HG03025 (cell line): ENCODE measurements around the gene ASAP3.

Experiments
- ATAC-seq: cut with Tn5 transposase; IDR thresholded peaks from one replicate; pipeline ENCODE4 v1.9.1; 2021; ENCODE audit warnings: mild to moderate bottlenecking, moderate library complexity; ENCODE audit not compliant: unreplicated experiment, low FRiP score

The ASAP3 gene

GRCh38 chr1:23451441-23451840 lies 32.5 kb downstream of the ASAP3 start:
- no peak for ATAC-seq

DNA sequence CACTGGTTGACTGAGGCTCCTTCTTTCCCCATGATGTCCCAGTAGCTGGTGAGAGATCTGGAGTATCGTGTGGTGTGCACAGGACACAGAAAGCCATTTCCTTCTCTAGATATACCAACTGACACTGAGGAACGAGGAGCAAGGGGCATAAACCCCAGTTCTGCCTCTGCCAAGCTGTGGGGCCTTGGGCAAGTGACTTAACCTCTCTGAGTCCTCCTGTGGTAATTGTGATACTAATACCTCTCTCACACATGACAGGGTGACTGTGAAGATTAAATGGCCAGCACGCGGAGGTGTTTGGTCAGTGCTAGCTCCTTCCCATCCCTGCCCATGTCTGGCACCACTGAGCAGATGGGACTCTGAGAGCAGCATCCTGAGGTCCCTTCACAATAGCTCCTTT lies 33.1 kb downstream of the ASAP3 start:
- ATAC-seq, result no peak

GRCh38 chr1:23449958-23450357 lies 34.0 kb downstream of the ASAP3 start:
- no peak for ATAC-seq

GRCh38 chr1:23449306-23449705 lies 34.7 kb downstream of the ASAP3 start:
- ATAC-seq, result no peak

GRCh38 chr1:23448846-23449245 lies 35.1 kb downstream of the ASAP3 start:
- ATAC-seq, result no peak

- no peak for ATAC-seq
Observed at GRCh38 chr1:23446661-23447310, 37.2 kb downstream of the ASAP3 start.

DNA sequence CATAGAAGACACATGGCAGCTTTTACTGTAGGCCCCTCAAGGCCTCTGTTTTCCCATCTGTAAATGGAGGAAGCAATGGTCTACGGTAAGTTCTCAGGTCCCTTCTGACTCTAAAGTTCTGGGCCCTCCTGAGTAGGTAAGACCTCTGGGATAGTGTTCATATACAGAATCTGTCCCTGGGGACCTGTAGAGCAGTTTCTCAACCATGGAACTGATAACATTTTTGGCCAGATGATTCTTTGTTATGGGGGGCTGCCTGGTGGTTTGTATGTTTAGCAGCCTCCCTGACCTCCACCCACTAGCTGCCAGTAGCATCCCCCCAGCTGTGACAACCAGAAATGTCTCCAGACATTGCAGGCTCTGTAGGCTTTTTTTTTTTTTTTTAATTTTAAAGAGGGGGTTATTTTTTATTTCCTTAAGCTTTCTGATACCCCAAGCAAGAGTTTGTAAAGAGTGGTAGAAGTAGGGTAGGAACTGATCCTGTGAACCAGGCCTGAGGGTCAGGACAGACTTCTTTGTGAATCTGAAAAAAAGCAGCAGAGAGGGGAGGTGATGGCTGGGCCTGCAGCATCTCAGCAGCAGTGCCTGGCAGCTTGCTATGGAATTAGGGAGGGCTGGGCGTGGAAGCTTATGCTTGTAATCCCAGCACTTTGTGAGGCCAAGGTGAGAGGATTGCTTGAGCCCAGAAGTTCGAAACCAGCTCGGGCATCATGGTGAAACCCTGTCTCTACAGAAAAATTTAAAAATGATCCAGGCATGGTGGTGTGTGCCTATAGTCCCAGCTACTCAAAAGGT lies 39.2 kb downstream of the ASAP3 start:
- no peak for ATAC-seq

- ATAC-seq, result no peak
Observed at GRCh38 chr1:23444104-23444533, 39.9 kb downstream of the ASAP3 start.

DNA sequence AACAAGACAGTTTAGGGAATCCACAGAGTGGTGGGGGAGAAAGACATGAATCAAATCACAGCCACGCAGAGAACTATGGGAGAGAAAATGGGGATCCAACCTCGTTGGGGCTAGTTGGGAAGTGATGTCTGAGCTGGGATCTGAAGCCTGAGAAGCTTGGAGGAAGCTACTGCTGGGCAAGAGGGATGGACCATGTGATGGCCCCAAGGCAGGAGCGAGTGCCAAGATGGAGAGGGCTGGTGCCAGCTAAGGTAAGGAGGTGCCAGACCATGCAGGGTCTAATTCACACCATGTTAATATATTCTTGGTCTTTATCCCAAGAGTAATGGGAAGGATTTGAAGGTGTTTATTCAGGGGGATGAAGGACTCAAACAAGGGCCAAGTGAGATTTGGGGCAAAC lies 41.2 kb downstream of the ASAP3 start:
- no peak for ATAC-seq

DNA sequence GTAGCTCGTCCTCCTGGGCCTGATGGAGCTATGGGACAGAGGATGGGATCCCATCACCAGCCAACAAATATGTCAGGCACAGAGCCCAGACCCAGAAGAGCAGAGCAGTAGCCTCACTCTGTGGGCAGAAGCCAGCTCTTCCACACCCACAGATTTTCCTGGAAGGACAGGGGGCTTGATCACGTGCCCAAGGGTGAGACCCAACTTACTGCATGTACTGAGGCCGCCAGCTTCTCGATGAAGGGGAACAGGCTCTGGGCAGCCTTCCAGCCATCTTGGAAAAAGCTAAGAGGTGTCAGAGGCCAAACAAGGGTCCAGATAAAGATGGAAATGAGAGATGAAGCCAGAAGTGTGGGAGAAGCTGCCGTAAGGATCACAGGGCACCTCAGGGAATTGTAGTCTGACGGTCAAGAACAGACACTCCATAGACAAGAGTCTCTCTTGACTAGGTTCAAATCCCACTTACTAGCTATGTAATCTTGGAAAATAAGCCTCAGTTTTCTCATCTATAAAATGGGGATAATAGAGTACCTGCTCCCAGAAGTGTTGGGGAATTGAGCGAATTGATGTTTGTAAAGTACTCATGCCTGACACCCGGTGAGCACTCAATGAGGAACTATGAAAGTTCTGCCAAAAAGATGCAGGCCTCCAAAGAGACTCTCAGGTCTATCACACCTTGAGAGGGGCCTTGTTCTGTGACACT lies 42.4 kb downstream of the ASAP3 start:
- no peak for ATAC-seq

GRCh38 chr1:23438545-23438944 lies 45.4 kb downstream of the ASAP3 start:
- no peak for ATAC-seq

GRCh38 chr1:23437355-23437664 lies 46.7 kb downstream of the ASAP3 start:
- no peak for ATAC-seq

DNA sequence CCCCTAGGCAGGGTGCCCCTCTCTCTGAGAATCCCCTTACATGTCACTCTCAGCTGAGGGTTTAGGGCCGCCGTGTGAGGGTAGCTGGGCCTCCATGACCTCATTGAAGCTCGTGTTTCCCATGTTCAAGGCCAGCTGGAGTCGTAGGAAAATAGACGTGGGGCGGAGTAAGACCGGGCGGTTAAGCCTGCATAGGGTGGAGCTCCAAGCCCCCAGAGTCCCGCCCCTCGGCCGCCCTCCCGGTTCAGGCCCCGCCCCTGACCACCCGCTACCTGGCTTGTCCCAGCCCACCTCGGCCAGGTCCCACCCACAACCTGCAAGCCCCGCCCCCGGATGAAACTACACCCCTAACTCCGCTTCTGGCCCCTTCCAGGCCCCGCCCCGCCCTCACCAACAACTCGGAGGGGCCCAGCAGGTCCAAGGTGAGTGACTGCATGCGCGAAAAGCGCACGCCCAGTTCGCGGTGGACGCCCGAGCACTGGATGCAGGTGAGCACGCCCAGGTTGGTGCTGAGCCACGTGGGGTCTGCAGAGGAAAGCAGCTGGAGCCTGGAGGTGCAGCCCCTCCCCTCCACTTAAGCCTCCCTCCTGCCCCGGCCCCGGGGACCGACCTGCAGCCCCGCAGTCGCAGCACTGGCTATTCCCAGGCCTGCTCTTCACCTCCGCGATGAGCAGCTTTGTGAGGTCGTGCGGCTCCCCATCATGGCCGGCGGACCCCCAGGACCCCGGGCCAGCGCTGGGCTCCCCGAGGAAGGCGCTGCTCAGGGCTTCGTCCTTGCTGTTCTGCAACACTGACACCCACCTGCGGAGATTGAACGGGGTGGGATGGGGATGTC lies 47.2 kb downstream of the ASAP3 start:
- no peak for ATAC-seq

GRCh38 chr1:23434260-23434775 lies 49.7 kb downstream of the ASAP3 start:
- ATAC-seq, result no peak

DNA sequence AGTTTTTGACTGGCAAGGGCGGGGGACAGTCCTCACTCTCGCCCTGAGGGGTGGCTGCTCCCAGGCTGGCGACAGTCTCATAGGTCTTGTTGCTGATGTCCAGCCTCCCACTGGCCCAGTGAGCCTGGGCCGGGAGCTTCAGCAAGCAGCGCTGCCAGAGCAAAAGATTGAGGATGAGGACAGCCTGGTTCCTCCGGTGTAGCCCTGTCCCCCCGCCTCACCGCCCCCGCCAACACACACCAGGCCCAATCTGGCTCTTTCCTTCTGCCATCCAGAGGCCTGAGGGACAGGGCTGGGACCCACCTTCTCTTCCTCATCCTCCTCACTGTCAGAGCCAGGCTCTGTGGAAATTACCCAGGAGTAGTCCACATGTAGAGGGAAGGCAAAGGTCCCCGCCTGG lies 50.9 kb downstream of the ASAP3 start:
- ATAC-seq, result no peak

DNA sequence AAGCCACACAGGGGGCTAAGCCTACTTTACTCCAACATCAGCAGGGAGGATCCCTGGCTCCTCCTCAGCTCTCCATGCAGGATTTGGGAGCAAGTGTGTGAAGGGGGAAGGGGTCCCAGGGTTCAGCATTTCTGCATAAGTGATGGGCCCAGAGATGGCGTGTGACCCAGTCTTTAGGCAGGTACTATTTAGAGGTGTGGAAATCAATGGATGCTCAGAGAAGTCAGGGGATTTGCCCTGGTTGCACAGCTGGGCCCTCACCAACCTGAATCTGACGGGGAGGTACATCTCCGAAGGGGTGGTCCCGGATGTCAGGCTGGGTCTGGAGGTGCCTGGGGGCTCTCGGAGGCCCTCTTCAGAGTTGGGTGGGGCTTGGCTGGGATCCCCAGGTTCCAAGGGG lies 52.5 kb downstream of the ASAP3 start:
- ATAC-seq, result no peak

DNA sequence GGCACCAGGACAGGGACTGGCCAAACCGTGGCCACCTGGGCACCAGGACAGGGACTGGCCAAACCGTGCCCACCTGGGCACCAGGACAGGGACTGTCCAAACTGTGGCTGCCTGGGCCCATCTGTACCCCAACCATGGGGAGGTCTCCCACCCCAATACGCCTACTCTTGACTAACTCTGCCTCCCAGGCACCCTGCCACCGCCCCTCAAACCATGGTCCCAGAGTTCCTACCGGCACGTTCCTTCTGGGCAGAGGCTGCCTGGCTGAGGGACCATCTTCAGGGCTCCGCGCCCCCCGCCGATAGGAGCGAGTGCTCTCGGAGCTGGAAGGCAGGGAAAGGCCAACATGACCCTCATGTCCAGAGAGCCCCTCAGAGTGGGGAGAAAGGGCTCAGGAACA lies 53.2 kb downstream of the ASAP3 start:
- ATAC-seq, result no peak

- no peak for ATAC-seq
Observed at GRCh38 chr1:23428136-23428905, 55.7 kb downstream of the ASAP3 start.

- ATAC-seq, result no peak
Observed at GRCh38 chr1:23427550-23427949, 56.4 kb downstream of the ASAP3 start.

GRCh38 chr1:23426828-23427227 lies 57.2 kb downstream of the ASAP3 start:
- ATAC-seq, result no peak
